ENCODE results near the gene NTN5. TPM values are rescaled to one million over a fixed set of nuclear protein-coding genes. Genes with fewer than 3 reads are reported as not detected.

NTN5 gene
- total and polyA plus RNA-seq, 2 donors (not counting 1 experiment from before 2014, with no cell fraction given) = under 0.01 to 0.10 TPM

DNA sequence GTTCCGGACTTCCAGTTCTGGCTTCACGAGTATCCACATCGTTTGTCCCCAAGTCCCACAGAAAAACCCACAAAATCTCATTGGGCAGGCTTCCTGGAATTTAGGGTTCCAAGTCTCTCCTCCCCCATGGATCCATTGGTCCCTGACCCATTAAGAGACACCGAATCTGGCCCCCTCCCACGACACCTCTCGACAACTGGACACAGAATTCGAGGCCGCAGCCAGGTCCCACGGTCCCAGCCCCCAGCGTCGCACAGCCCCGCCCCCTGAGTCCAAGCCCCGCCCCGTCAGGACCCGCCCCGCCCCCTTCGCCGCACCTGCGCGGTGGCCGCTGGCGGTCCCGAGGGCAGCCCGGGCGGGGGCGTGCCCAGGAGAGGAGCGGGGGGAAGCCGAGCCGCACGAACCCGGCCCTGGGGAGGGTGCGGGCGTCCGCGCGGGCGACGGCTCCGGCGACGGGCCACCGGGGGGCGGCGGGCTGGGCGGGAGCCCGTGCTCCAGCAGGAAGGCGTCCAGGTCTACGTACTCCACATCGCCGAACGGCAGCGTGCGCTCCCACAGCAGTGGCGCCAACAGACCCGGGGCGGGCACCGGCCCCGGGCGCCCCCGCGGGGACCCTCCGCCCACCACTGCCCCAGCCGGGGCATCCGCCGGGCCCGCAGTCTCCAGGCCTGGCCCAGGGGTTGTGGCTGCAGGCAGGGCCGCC, 37.4 kb downstream of the NTN5 start:
- Histone ChIP-seq H3K36me3 (ENCODE audit: control insufficient read depth, insufficient read depth, low read length) (no peaks in the 10 kb centered on the region), H3K27me3 (ENCODE audit: control insufficient read depth, insufficient read depth, low read length) (no peaks in the 10 kb centered on the region), H3K27ac (ENCODE audit: insufficient read depth, low read length) (peak overlapping the region; percentile 77), H2AFZ (ENCODE audit: low read length) (no peak overlapping the region), H3K79me2 (ENCODE audit: control insufficient read depth, insufficient read depth, low read length) (no peaks in the 10 kb centered on the region), H3K4me3 (replicated peaks in 1 of 4; ENCODE audit: control extremely low read depth in 1 of 4, insufficient read depth in 1 of 4, low read depth in 3 of 4, low read length in 4 of 4) (peak overlapping the region in 3 of 4 experiments; percentile 40 to 76 (median 53)), H4K20me1 (ENCODE audit: control insufficient read depth, extremely low read depth, insufficient read depth, low read length) (no peaks in the 10 kb centered on the region), H3K9ac (ENCODE audit: insufficient read depth, low read length) (peak overlapping the region; percentile 42), H3K9me3 (ENCODE audit: control insufficient read depth, insufficient read depth, low read depth, low read length) (no peaks in the 10 kb centered on the region), H3K4me1 (ENCODE audit: control insufficient read depth, extremely low read depth, insufficient read depth, low read length) (peaks cover 41% of the 10 kb centered on the region), H3K4me2 (ENCODE audit: extremely low read depth, insufficient read depth, low read length) (peak overlapping the region; percentile 87)
- DNase-seq (ENCODE audit: low read depth in 2 of 2) = no peak
- no peak for TF ChIP-seq EZH2 (IDR thresholded peaks at IDR 0.05; ENCODE audit: low read length, missing control alignments)
- TF ChIP-seq, protein P1, sequence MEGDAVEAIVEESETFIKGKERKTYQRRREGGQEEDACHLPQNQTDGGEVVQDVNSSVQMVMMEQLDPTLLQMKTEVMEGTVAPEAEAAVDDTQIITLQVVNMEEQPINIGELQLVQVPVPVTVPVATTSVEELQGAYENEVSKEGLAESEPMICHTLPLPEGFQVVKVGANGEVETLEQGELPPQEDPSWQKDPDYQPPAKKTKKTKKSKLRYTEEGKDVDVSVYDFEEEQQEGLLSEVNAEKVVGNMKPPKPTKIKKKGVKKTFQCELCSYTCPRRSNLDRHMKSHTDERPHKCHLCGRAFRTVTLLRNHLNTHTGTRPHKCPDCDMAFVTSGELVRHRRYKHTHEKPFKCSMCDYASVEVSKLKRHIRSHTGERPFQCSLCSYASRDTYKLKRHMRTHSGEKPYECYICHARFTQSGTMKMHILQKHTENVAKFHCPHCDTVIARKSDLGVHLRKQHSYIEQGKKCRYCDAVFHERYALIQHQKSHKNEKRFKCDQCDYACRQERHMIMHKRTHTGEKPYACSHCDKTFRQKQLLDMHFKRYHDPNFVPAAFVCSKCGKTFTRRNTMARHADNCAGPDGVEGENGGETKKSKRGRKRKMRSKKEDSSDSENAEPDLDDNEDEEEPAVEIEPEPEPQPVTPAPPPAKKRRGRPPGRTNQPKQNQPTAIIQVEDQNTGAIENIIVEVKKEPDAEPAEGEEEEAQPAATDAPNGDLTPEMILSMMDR (conservative IDR thresholded peaks at IDR 0.05 in 1 of 2, IDR thresholded peaks at IDR 0.05 in 1 of 2; ENCODE audit: low read depth in 1 of 2, low read length in 2 of 2) = no peak

DNA sequence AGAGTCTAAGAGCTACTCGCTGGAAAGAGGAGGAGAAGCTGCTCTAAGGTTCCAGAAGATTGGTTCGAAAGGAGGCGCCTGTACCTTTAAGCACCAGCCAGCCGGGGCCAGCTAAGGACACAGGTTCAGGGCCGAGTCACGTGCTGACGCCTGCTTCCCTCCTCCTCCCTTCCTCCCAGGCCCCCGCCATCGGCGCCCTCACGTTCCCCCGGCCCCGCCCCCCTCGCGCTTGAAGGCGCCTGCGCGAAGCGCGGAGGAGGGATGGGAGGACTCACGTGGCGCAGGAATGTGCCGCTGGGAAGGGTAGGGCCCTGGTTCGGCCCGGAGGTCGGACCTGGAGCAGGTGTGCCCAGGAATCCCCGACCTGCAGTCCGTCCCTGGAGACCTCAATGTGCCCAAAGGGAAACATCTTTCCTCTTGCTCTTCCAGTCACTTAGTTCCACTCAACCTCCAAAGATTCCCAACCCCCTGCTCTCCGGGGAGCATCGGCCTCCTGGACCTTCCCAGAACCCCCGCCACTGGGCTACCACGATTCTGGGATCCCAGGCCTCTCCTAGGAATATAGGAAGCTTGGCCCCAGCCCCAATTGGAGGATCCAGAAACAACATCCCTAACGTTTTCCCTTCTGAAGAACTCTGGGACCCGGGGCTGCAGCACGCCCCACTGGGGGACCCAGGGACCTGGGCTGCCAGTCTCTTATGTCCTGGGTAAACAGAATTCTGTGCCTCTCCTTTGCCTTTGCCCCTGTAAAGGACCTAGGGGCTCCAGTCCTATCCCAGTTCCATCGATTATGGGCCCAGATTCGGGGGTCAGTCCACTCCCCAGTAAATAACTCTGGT, 38.2 kb downstream of the NTN5 start:
- H3K27ac ChIP-seq (ENCODE audit: insufficient read depth, low read length) = peak overlapping the region; percentile 77
- peak overlapping the region; percentile 20 to 76 (median 34) for H3K4me3 ChIP-seq (replicated peaks in 1 of 4; ENCODE audit: control extremely low read depth in 1 of 4, insufficient read depth in 1 of 4, low read depth in 3 of 4, low read length in 4 of 4)

DNA sequence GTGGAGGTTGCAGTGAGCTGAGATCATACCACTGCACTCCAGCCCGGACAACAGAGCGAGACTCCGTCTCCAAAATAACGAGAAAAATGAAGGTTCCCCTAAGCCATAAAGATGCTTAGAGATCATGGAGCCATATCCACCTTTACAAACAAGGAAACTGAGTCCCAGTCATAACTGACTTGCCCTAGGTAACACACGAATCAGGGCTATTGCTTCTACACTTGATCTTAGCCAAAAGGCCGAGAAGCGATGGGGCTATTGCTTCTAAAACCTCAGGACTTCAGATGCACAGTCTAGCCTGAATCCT, 38.8 kb downstream of the NTN5 start:
- Histone ChIP-seq H3K9me3 (ENCODE audit: control insufficient read depth, insufficient read depth, low read depth, low read length) (no peaks in the 10 kb centered on the region), H3K27ac (ENCODE audit: insufficient read depth, low read length) (peak overlapping the region; percentile 77), H3K9ac (ENCODE audit: insufficient read depth, low read length) (peak overlapping the region; percentile 53), H3K4me1 (ENCODE audit: control insufficient read depth, extremely low read depth, insufficient read depth, low read length) (peaks cover 43% of the 10 kb centered on the region), H2AFZ (ENCODE audit: low read length) (peak overlapping the region; percentile 80), H3K4me2 (ENCODE audit: extremely low read depth, insufficient read depth, low read length) (peak overlapping the region; percentile 99), H3K36me3 (ENCODE audit: control insufficient read depth, insufficient read depth, low read length) (peaks cover 2% of the 10 kb centered on the region), H3K27me3 (ENCODE audit: control insufficient read depth, insufficient read depth, low read length) (no peaks in the 10 kb centered on the region), H4K20me1 (ENCODE audit: control insufficient read depth, extremely low read depth, insufficient read depth, low read length) (no peaks in the 10 kb centered on the region), H3K79me2 (ENCODE audit: control insufficient read depth, insufficient read depth, low read length) (no peaks in the 10 kb centered on the region), H3K4me3 (replicated peaks in 1 of 4; ENCODE audit: control extremely low read depth in 1 of 4, insufficient read depth in 1 of 4, low read depth in 3 of 4, low read length in 4 of 4) (peak overlapping the region; percentile 20 to 46 (median 34))
- DNase-seq (ENCODE audit: low read depth in 2 of 2) = no peak
- no peak for TF ChIP-seq EZH2 (IDR thresholded peaks at IDR 0.05; ENCODE audit: low read length, missing control alignments)
- TF ChIP-seq, protein P1 (conservative IDR thresholded peaks at IDR 0.05 in 1 of 2, IDR thresholded peaks at IDR 0.05 in 1 of 2; ENCODE audit: low read depth in 1 of 2, low read length in 2 of 2) = no peak

More for the DNA sequence above, 38.2 kb downstream of the NTN5 start:
- no peak for TF ChIP-seq EZH2 (IDR thresholded peaks at IDR 0.05; ENCODE audit: low read length, missing control alignments)
- TF ChIP-seq, protein P1 (conservative IDR thresholded peaks at IDR 0.05 in 1 of 2, IDR thresholded peaks at IDR 0.05 in 1 of 2; ENCODE audit: low read depth in 1 of 2, low read length in 2 of 2) = no peak
- Histone ChIP-seq H3K4me2 (ENCODE audit: extremely low read depth, insufficient read depth, low read length) (peak overlapping the region; percentile 99), H4K20me1 (ENCODE audit: control insufficient read depth, extremely low read depth, insufficient read depth, low read length) (no peaks in the 10 kb centered on the region), H3K79me2 (ENCODE audit: control insufficient read depth, insufficient read depth, low read length) (no peaks in the 10 kb centered on the region), H3K36me3 (ENCODE audit: control insufficient read depth, insufficient read depth, low read length) (no peaks in the 10 kb centered on the region), H3K9me3 (ENCODE audit: control insufficient read depth, insufficient read depth, low read depth, low read length) (no peaks in the 10 kb centered on the region), H3K27me3 (ENCODE audit: control insufficient read depth, insufficient read depth, low read length) (no peaks in the 10 kb centered on the region), H3K9ac (ENCODE audit: insufficient read depth, low read length) (peak overlapping the region; percentile 53), H2AFZ (ENCODE audit: low read length) (peak overlapping the region; percentile 80), H3K4me1 (ENCODE audit: control insufficient read depth, extremely low read depth, insufficient read depth, low read length) (peaks cover 43% of the 10 kb centered on the region)
- DNase-seq (ENCODE audit: low read depth in 2 of 2) = peak; percentile 90 to 95

Measured in fibroblast of lung (primary cell).